ENCODE measurements around the gene CYTH4. TPM values are rescaled to one million over a fixed set of nuclear protein-coding genes. Genes with fewer than 3 reads are reported as not detected.

CYTH4 gene
- total and polyA plus RNA-seq, 2 experiments from 2014 or later = not detected

- TF ChIP-seq JUNB (IDR thresholded peaks at IDR 0.05; ENCODE audit: unreplicated experiment) = no peak
Observed at GRCh38 chr22:37273846-37274225, 8.5 kb upstream of the CYTH4 start (continued).

- H3K9me3 Mint-ChIP-seq = no peaks in the 10 kb centered on the region
- H2AFZ ChIP-seq = no peak overlapping the region
- H3K4me3 ChIP-seq = no peak overlapping the region
- H3K9me2 ChIP-seq (ENCODE audit: insufficient read depth) = no peaks in the 10 kb centered on the region
- peaks cover 9% of the 10 kb centered on the region for H3K27me3 Mint-ChIP-seq (ENCODE audit: insufficient read depth, low read depth, poor library complexity)
- H3K36me3 Mint-ChIP-seq (ENCODE audit: low read depth) = no peaks in the 10 kb centered on the region
- H3K4me1 ChIP-seq (ENCODE audit: insufficient read depth) = no peaks in the 10 kb centered on the region
- no peaks in the 10 kb centered on the region for H3K79me2 ChIP-seq (replicated peaks; ENCODE audit: insufficient read depth)
- H3K4me2 ChIP-seq = no peak overlapping the region
- H3K4me1 Mint-ChIP-seq = no peaks in the 10 kb centered on the region; the same call in 2 of the 3 replicates
- TF ChIP-seq ZNF462 (CRISPR knock-in tag; IDR thresholded peaks at IDR 0.05) = no peak
- TF ChIP-seq EZH2 (IDR thresholded peaks at IDR 0.05; ENCODE audit: low read depth, unreplicated experiment) = no peak
- TF ChIP-seq ZNF114 (CRISPR knock-in tag; IDR thresholded peaks at IDR 0.05) = no peak
- no peak for TF ChIP-seq ZNF331 (CRISPR knock-in tag; IDR thresholded peaks at IDR 0.05; ENCODE audit: low read depth)
- TF ChIP-seq ETS1 (IDR thresholded peaks at IDR 0.05) = no peak
- TF ChIP-seq NANOG (IDR thresholded peaks at IDR 0.05; ENCODE audit: borderline replicate concordance) = no peak
- H3K4me3 Mint-ChIP-seq = no peak overlapping the region
- ATAC-seq (no peak), DNase-seq (ENCODE audit: low spot score) (no peak)
- no peak overlapping the region for H3K27ac ChIP-seq (ENCODE audit: low read depth)
- no peaks in the 10 kb centered on the region for H3F3A ChIP-seq (replicated peaks; ENCODE audit: low read depth)
- H3K36me3 ChIP-seq (ENCODE audit: insufficient read depth) = no peaks in the 10 kb centered on the region
- no peaks in the 10 kb centered on the region; the same call in 1 of the 2 replicates for H4K20me1 ChIP-seq (replicated peaks; ENCODE audit: insufficient read depth)
- H3K27ac Mint-ChIP-seq = no peak overlapping the region
- H3K27me3 ChIP-seq (ENCODE audit: insufficient read depth) = no peaks in the 10 kb centered on the region
Observed at GRCh38 chr22:37274380-37274862, 7.9 kb upstream of the CYTH4 start.

Measured in GM23338 (cell line).